Activated naive CD4-positive, alpha-beta T cell treated with anti-CD3 and anti-CD28 coated beads, Interleukin-2, amount 10 ng/mL, durations not matched to agents 7 days and 5 days (primary cell): Measurements from ENCODE around the gene FAM177B.
"Not testable (repeated sequence)": the region's sequence is repeated elsewhere in the genome, so short reads cannot be mapped to it uniquely, and the experiment has no call there.

ENCODE experiments used
- CTCF ChIA-PET: fragments of 350-600 bp; sonication (Branson Sonifier 250); formaldehyde crosslinking; loops from one replicate; lab custom pipeline; 2021; ENCODE audit warnings: antibody characterized with exemption; lab: Charles Lee
- DNase-seq: peaks from one replicate; pipeline ENCODE4 v3.0.0-alpha.2; 2020
- H3K27ac Mint-ChIP-seq: one replicate; pipeline ENCODE4 v1.8.0; 2021; ENCODE audit warnings: mild to moderate bottlenecking, moderate library complexity, mixed read lengths
- H3K27me3 Mint-ChIP-seq: one replicate; pipeline ENCODE4 v1.8.0; 2021; ENCODE audit warnings: mild to moderate bottlenecking, mixed read lengths
- H3K36me3 Mint-ChIP-seq: one replicate; pipeline ENCODE4 v1.8.0; 2021; ENCODE audit warnings: mixed read lengths
- H3K4me1 Mint-ChIP-seq: one replicate; pipeline ENCODE4 v1.8.0; 2021; ENCODE audit warnings: mixed read lengths
- H3K4me3 Mint-ChIP-seq: one replicate; pipeline ENCODE4 v1.8.0; 2021; ENCODE audit warnings: mild to moderate bottlenecking, moderate library complexity, mixed read lengths
- H3K9me3 Mint-ChIP-seq: one replicate; pipeline ENCODE4 v1.8.0; 2021; ENCODE audit warnings: mixed read lengths

Gene FAM177B

GRCh38 chr1:222757646-222758268, 20.8 kb downstream of the FAM177B start:
- Mint-ChIP-seq H3K27me3 (peaks cover 6% of the 10 kb centered on the region), H3K36me3 (no peaks in the 10 kb centered on the region), H3K27ac (no peak overlapping the region), H3K9me3 (peaks cover 3% of the 10 kb centered on the region), H3K4me3 (no peak overlapping the region), H3K4me1 (no peaks in the 10 kb centered on the region)
- CTCF ChIA-PET: no interaction called here
- DNase-seq: no peak

DNA sequence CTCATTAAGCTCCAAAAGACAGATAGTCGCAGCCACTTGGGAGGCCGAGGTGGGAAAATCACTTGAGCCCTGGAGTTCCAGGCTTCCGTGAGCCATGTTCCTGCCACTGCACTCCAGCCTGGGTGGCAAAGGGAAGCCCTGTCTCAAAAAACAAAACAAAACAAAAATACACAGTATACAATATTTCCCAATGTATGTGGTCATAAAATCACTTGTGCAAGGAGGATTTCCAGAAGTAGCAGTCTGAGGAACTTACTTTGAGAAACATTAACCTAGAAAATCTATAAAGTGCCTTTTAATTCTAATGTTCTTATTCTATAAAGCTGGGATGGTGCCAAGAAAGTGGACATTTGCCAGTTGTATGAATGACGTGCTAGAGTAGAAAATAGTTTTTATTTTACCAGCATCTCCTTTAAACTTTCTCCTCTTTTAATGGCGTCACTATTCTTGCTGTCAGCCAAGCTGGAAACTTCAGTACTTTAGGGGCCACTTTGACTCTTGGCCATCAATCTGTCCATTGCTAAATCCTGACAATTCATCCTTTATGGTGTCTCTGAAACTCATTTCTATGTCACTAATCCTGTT, 22.5 kb downstream of the FAM177B start:
- Mint-ChIP-seq H3K4me3 (no peak overlapping the region), H3K9me3 (peaks cover 3% of the 10 kb centered on the region), H3K4me1 (no peaks in the 10 kb centered on the region), H3K27me3 (peaks cover 6% of the 10 kb centered on the region), H3K27ac (no peak overlapping the region), H3K36me3 (no peaks in the 10 kb centered on the region)
- DNase-seq: no peak
- CTCF ChIA-PET: no interaction called here

GRCh38 chr1:222761083-222761482, 24.1 kb downstream of the FAM177B start:
- CTCF ChIA-PET: no interaction called here
- no peak for DNase-seq
- no peak overlapping the region for H3K4me3 Mint-ChIP-seq
- H3K27ac Mint-ChIP-seq: no peak overlapping the region
- H3K36me3 Mint-ChIP-seq: no peaks in the 10 kb centered on the region
- H3K27me3 Mint-ChIP-seq: peaks cover 6% of the 10 kb centered on the region
- H3K4me1 Mint-ChIP-seq: no peaks in the 10 kb centered on the region
- H3K9me3 Mint-ChIP-seq: peaks cover 6% of the 10 kb centered on the region

DNA sequence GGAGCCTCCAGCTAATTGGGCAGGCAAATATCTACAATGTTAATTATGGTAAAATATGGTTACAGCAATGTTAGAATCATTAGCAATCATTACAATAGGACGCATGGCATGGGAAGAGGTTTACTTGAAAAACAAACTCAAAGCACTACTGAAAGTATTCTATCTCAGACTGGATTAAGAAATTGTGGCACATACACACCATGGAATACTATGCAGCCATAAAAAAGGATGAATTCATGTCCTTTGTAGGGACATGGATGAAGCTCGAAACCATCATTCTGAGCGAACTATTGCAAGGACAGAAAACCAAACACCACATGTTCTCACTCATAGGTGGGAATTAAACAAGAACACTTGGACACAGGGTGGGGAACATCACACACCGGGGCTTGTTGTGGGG, 25.2 kb downstream of the FAM177B start:
- H3K36me3 Mint-ChIP-seq, H3K27ac Mint-ChIP-seq, H3K9me3 Mint-ChIP-seq, H3K4me1 Mint-ChIP-seq, H3K4me3 Mint-ChIP-seq, CTCF ChIA-PET, DNase-seq, H3K27me3 Mint-ChIP-seq: not testable (repeated sequence)

DNA sequence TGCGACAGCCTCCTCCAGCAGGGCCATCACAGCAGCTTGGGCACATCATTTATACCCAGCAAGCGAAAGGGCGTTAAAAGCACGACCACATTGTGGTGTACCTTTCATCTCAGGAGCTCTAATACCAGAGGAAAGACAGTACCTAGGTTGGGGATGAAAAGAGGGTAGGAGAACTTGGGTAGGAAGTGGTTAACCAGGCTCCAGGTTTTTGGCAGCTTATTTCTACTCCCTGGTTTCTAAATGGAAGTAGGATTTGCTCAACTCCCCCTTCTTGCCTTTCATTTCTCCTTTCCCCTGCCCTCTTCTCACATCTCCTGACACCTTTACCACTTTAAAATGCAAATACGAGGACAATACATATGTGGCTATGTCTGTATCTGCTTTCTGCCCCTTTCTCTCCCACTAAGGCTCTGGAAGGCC, 30.2 kb downstream of the FAM177B start:
- H3K4me1 Mint-ChIP-seq: peaks cover 12% of the 10 kb centered on the region
- CTCF ChIA-PET: no interaction called here
- DNase-seq: no peak
- peaks cover 5% of the 10 kb centered on the region for H3K27me3 Mint-ChIP-seq
- H3K27ac Mint-ChIP-seq: no peak overlapping the region
- H3K36me3 Mint-ChIP-seq: peaks cover 14% of the 10 kb centered on the region
- H3K9me3 Mint-ChIP-seq: peaks cover 27% of the 10 kb centered on the region
- no peak overlapping the region for H3K4me3 Mint-ChIP-seq

DNA sequence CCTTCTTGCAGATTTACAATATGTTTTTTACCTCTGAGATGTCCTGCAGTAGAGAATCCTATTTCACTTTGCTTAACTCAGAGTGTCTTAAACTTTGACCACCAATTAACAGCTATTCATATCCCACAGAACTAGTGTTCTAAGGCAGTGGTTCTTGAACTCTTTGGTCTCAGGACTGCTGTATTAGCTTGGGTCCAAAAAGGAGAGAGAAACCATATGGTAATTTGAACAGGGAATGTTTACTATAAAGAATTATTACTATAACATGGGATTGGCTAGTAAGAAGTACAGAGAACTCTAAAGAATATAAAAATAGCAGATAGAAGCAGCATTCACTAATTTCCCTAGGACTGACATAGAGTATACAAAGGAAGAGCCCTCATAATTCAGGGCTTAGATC, 31.6 kb downstream of the FAM177B start:
- Mint-ChIP-seq H3K36me3 (peaks cover 14% of the 10 kb centered on the region), H3K27ac (no peak overlapping the region), H3K9me3 (peaks cover 26% of the 10 kb centered on the region), H3K4me3 (no peak overlapping the region), H3K27me3 (peaks cover 5% of the 10 kb centered on the region), H3K4me1 (peaks cover 25% of the 10 kb centered on the region)
- CTCF ChIA-PET: interaction anchor here (1.4 kb wide), 1 partner anchor 17 kb away, joined by 4 read pairs; no protein-coding TSS in a partner anchor
- DNase-seq: no peak

- H3K27me3 Mint-ChIP-seq: peaks cover 6% of the 10 kb centered on the region
- CTCF ChIA-PET: interaction anchor here (1.4 kb wide), 1 partner anchor 16 kb away, joined by 4 read pairs; no protein-coding TSS in a partner anchor
- H3K4me1 Mint-ChIP-seq: peaks cover 26% of the 10 kb centered on the region
- H3K27ac Mint-ChIP-seq: no peak overlapping the region
- H3K9me3 Mint-ChIP-seq: peaks cover 26% of the 10 kb centered on the region
- DNase-seq: no peak
- peaks cover 14% of the 10 kb centered on the region for H3K36me3 Mint-ChIP-seq
- H3K4me3 Mint-ChIP-seq: no peak overlapping the region
Observed at GRCh38 chr1:222769181-222769580, 32.2 kb downstream of the FAM177B start.

- no peak overlapping the region for H3K27ac Mint-ChIP-seq
- CTCF ChIA-PET: interaction anchor here (0.6 kb wide), 1 partner anchor 29 kb away, joined by 3 read pairs; no protein-coding TSS in a partner anchor
Observed at GRCh38 chr1:222769971-222770620, 33.1 kb downstream of the FAM177B start.

DNA sequence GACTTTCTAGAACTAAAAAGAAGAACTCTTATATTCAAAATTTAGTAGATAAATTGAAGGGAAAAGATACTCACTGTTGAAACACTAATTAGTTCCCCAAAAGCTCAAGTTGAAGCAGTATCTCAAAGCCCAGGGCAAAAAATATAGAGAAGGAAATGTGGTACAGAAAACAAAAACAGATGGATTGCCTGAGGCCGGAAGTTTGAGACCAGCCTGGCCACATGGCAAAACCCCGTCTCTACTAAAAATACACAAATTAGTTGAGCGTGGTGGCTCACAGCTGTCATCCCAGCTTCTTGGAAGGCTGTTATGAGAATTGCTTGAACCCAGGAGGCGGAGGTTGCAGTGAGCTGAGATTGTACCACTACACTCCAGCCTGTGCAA, 36.0 kb downstream of the FAM177B start:
- peak; percentile 54 for DNase-seq
- CTCF ChIA-PET: interaction anchor here (0.5 kb wide), 1 partner anchor 75 kb away, joined by 3 read pairs; no protein-coding TSS in a partner anchor
- H3K9me3 Mint-ChIP-seq: peaks cover 21% of the 10 kb centered on the region
- H3K36me3 Mint-ChIP-seq: peaks cover 14% of the 10 kb centered on the region
- H3K4me3 Mint-ChIP-seq: no peak overlapping the region
- H3K27ac Mint-ChIP-seq: peak overlapping the region; percentile 92
- peaks cover 18% of the 10 kb centered on the region for H3K4me1 Mint-ChIP-seq
- H3K27me3 Mint-ChIP-seq: peaks cover 14% of the 10 kb centered on the region

More at GRCh38 chr1:222769971-222770620, 33.1 kb downstream of the FAM177B start:
- Mint-ChIP-seq H3K9me3 (peaks cover 26% of the 10 kb centered on the region), H3K4me3 (no peak overlapping the region), H3K36me3 (peaks cover 14% of the 10 kb centered on the region), H3K4me1 (peaks cover 26% of the 10 kb centered on the region), H3K27me3 (peaks cover 11% of the 10 kb centered on the region)
- no peak for DNase-seq

DNA sequence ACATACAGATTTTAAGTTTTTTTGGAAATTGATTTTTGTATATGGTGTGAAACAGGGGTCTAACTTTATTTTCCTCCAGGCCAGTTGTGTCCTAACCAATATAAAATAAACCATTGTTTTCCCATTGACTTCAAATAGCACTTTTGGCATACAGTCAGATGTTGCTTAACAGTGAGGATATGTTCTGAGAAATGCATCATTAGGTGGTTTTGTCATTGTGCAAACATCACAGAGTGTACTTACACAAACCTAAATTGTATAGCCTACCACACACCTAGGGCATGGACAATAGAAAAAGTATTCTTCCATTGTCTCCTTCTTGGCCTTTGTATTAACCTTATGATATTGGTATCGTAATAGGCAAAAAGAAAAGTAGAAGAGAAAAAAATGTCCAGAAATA, 40.5 kb downstream of the FAM177B start:
- CTCF ChIA-PET: interaction anchor here (1.6 kb wide), 1 partner anchor 16 kb away, joined by 3 read pairs; no protein-coding TSS in a partner anchor
- no peaks in the 10 kb centered on the region for H3K9me3 Mint-ChIP-seq
- peaks cover 12% of the 10 kb centered on the region for H3K4me1 Mint-ChIP-seq
- no peak overlapping the region for H3K4me3 Mint-ChIP-seq
- no peaks in the 10 kb centered on the region for H3K36me3 Mint-ChIP-seq
- no peak overlapping the region for H3K27ac Mint-ChIP-seq
- H3K27me3 Mint-ChIP-seq: peaks cover 23% of the 10 kb centered on the region
- DNase-seq: no peak

GRCh38 chr1:222777977-222778376, 41.0 kb downstream of the FAM177B start:
- no peaks in the 10 kb centered on the region for H3K9me3 Mint-ChIP-seq
- no peaks in the 10 kb centered on the region for H3K36me3 Mint-ChIP-seq
- CTCF ChIA-PET: no interaction called here
- H3K27me3 Mint-ChIP-seq: peaks cover 26% of the 10 kb centered on the region
- H3K27ac Mint-ChIP-seq: no peak overlapping the region
- peaks cover 7% of the 10 kb centered on the region for H3K4me1 Mint-ChIP-seq
- no peak overlapping the region for H3K4me3 Mint-ChIP-seq
- DNase-seq: no peak

GRCh38 chr1:222781251-222781650, 44.2 kb downstream of the FAM177B start:
- H3K36me3 Mint-ChIP-seq: no peaks in the 10 kb centered on the region
- CTCF ChIA-PET: no interaction called here
- no peak for DNase-seq
- no peak overlapping the region for H3K4me3 Mint-ChIP-seq
- H3K27me3 Mint-ChIP-seq: peaks cover 33% of the 10 kb centered on the region
- H3K27ac Mint-ChIP-seq: no peak overlapping the region
- no peaks in the 10 kb centered on the region for H3K9me3 Mint-ChIP-seq
- no peaks in the 10 kb centered on the region for H3K4me1 Mint-ChIP-seq

- no peaks in the 10 kb centered on the region for H3K4me1 Mint-ChIP-seq
- DNase-seq: no peak
- H3K9me3 Mint-ChIP-seq: no peaks in the 10 kb centered on the region
- no peak overlapping the region for H3K4me3 Mint-ChIP-seq
- H3K27ac Mint-ChIP-seq: no peak overlapping the region
- CTCF ChIA-PET: interaction anchor here (0.7 kb wide), 1 partner anchor 407 kb away, joined by 4 read pairs; no protein-coding TSS in a partner anchor
- H3K36me3 Mint-ChIP-seq: no peaks in the 10 kb centered on the region
- peaks cover 30% of the 10 kb centered on the region for H3K27me3 Mint-ChIP-seq
Observed at GRCh38 chr1:222783051-222783450, 46.0 kb downstream of the FAM177B start.

GRCh38 chr1:222784371-222784770, 47.4 kb downstream of the FAM177B start:
- Mint-ChIP-seq H3K27ac (no peak overlapping the region), H3K9me3 (no peaks in the 10 kb centered on the region), H3K4me1 (no peaks in the 10 kb centered on the region), H3K4me3 (no peak overlapping the region), H3K36me3 (no peaks in the 10 kb centered on the region), H3K27me3 (peaks cover 26% of the 10 kb centered on the region)
- CTCF ChIA-PET: no interaction called here
- DNase-seq: no peak
